Gastrocnemius medialis (tissue), 4 donors: ENCODE measurements around the gene ZNF248. TPM values are rescaled to one million over a fixed set of nuclear protein-coding genes. Genes with fewer than 3 reads are reported as not detected.

ENCODE experiments used
- ATAC-seq, 2 donors: fragments of 150-250 bp; one replicate each; pipeline ENCODE4 v1.9.1; 2016
- DNase-seq, 2 donors: peaks; one replicate each; pipeline ENCODE4 v3.0.0-alpha.2; 2019
- H3K27ac ChIP-seq, 4 donors: fragments of 200-600 bp; sonication (generic); 1 replicate in 1 of 4; 2 replicates in 3 of 4; pipeline ENCODE4 v1.5.1; 2016 to 2018; ENCODE audit warnings: mild to moderate bottlenecking in 2 of 4, moderate library complexity in 1 of 4
- H3K27me3 ChIP-seq, 3 donors: fragments of 200-600 bp; sonication (generic) in 2 of 3; 1 replicate in 1 of 3; 2 replicates in 2 of 3; pipeline versions ENCODE4 v1.5.1 to v1.6.0; 2016 to 2019; ENCODE audit warnings: mild to moderate bottlenecking in 1 of 3, moderate library complexity in 1 of 3
- H3K36me3 ChIP-seq, 2 donors: fragments of 200-600 bp; sonication (generic) in 1 of 2; one replicate each; pipeline ENCODE4 v1.5.1; 2017 to 2018
- H3K4me1 ChIP-seq, 2 donors: fragments of 200-600 bp; sonication (generic) in 1 of 2; one replicate each; pipeline ENCODE4 v1.5.1; 2016 to 2017; ENCODE audit warnings: mild to moderate bottlenecking in 2 of 2
- H3K4me3 ChIP-seq, 4 donors: fragments of 200-600 bp; sonication (generic) in 3 of 4; 1 replicate in 1 of 4; 2 replicates in 3 of 4; pipeline ENCODE4 v1.5.1; 2016 to 2019; ENCODE audit warnings: mild to moderate bottlenecking in 2 of 4
- H3K9me3 ChIP-seq, 3 donors: fragments of 200-600 bp; sonication (generic) in 2 of 3; 1 replicate in 1 of 3; 2 replicates in 2 of 3; pipeline ENCODE4 v1.5.1; 2016 to 2019
- CTCF ChIP-seq, 5 experiments: fragments of 450-650 bp in 3 of 5; fragments of 200-600 bp in 2 of 5; sonication (generic) in 2 of 5; IDR thresholded peaks in 4 of 5; conservative IDR thresholded peaks in 1 of 5; 1 replicate in 4 of 5; 2 replicates in 1 of 5; pipeline ENCODE4 v1.5.1; 2016 to 2019; ENCODE audit warnings: antibody characterized with exemption in 5 of 5, mild to moderate bottlenecking in 3 of 5, moderate library complexity in 3 of 5
- POLR2A ChIP-seq, 2 donors: fragments of 450-650 bp; IDR thresholded peaks; one replicate each; pipeline ENCODE4 v1.6.1; 2017; ENCODE audit warnings: antibody characterized with exemption in 2 of 2, mild to moderate bottlenecking in 2 of 2, moderate library complexity in 2 of 2
- in situ Hi-C, 4 donors: fragments of 200-750 bp; cut with MboI; loops; one replicate each; pipeline versions ENCODE4 v1.15.0 to v1.8.0; 2017; ENCODE audit warnings: low sequenced_read_pairs in 4 of 4
- intact Hi-C: fragments of 100-400 bp; cut with DNase I; formaldehyde crosslinking; loops from one replicate; pipeline ENCODE4 v1.15.1; 2023; ENCODE audit warnings: low total_unique reads
- total RNA-seq, 4 donors: library from RNA; depleted of rRNA; stranded (reverse); fragments of >200 nt; gene quantifications; one replicate each; pipeline versions ENCODE4 v1.1.0 to v1.2.3, GENCODE V29; 2016

ZNF248 gene
- total RNA-seq, 4 donors from 2014 or later, result 2.1 to 17.3 (median 7.8) TPM

DNA sequence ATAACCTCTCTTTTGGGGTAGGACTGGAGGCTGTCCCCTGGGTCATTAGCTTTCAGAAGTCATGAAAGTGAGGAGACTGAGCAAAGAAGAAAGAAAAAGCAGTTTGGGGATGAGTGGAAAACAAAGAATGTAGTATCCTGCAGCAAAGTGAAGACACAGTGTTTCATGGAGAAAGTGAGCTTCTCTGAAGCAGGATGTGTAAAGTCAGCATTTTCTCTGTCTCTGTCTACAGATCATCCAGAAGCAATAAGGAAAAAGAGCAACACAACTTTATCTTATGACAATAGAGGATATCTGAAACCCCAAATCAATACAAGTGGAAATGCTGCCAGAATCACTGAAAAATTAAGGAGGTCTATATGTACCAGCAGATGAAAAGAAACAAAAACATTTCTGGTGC, 28.4 kb upstream of the ZNF248 start:
- Histone ChIP-seq H3K4me3 (no peak overlapping the region), H3K27ac (no peak overlapping the region), H3K36me3 (peaks cover 0 to 6% of the 10 kb centered on the region in 2 donors), H3K9me3 (no peaks in the 10 kb centered on the region), H3K27me3 (no peaks in the 10 kb centered on the region), H3K4me1 (no peaks in the 10 kb centered on the region)
- DNase-seq, result no peak
- TF ChIP-seq POLR2A (IDR thresholded peaks at IDR 0.05) (no peak), CTCF (IDR thresholded peaks at IDR 0.05 in 4 of 5, conservative IDR thresholded peaks at IDR 0.05 in 1 of 5) (no peak)
- in situ Hi-C loops, result no loop called here
- intact Hi-C loops, result no loop called here
- ATAC-seq, result no peak

GRCh38 chr10:37872955-37873354, 15.5 kb upstream of the ZNF248 start:
- DNase-seq, result no peak
- no peak overlapping the region for H3K4me3 ChIP-seq
- ATAC-seq, result no peak
- H3K27me3 ChIP-seq, result no peaks in the 10 kb centered on the region
- H3K36me3 ChIP-seq, result no peaks in the 10 kb centered on the region
- no peaks in the 10 kb centered on the region for H3K9me3 ChIP-seq
- H3K4me1 ChIP-seq, result no peaks in the 10 kb centered on the region
- no peak for TF ChIP-seq CTCF (IDR thresholded peaks at IDR 0.05 in 4 of 5, conservative IDR thresholded peaks at IDR 0.05 in 1 of 5)
- no peak for TF ChIP-seq POLR2A (IDR thresholded peaks at IDR 0.05)
- in situ Hi-C loops, result loop anchor here in 1 of 4 donors (25.0 kb wide), 1 partner anchor 214 kb away; the partner anchor contains the start of gene ZNF37A
- H3K27ac ChIP-seq, result no peak overlapping the region
- intact Hi-C loops, result no loop called here

- no peak for ATAC-seq
- intact Hi-C loops, result no loop called here
- Histone ChIP-seq H3K9me3 (no peaks in the 10 kb centered on the region), H3K27me3 (no peaks in the 10 kb centered on the region), H3K36me3 (no peaks in the 10 kb centered on the region), H3K4me1 (no peaks in the 10 kb centered on the region), H3K4me3 (no peak overlapping the region), H3K27ac (no peak overlapping the region)
- TF ChIP-seq CTCF (IDR thresholded peaks at IDR 0.05 in 4 of 5, conservative IDR thresholded peaks at IDR 0.05 in 1 of 5), result no peak
- TF ChIP-seq POLR2A (IDR thresholded peaks at IDR 0.05), result no peak
- no peak for DNase-seq
- in situ Hi-C loops, result loop anchor here in 1 of 4 donors (25.0 kb wide), 1 partner anchor 215 kb away; the partner anchor contains the start of gene ZNF37A
These were observed 14.9 kb upstream of the ZNF248 start for GRCh38 chr10:37872283-37872682.

GRCh38 chr10:37871568-37872251, 14.3 kb upstream of the ZNF248 start:
- DNase-seq, result no peak
- no peaks in the 10 kb centered on the region for H3K27me3 ChIP-seq
- intact Hi-C loops, result no loop called here
- no peak overlapping the region for H3K27ac ChIP-seq
- ATAC-seq, result no peak
- TF ChIP-seq CTCF (IDR thresholded peaks at IDR 0.05 in 4 of 5, conservative IDR thresholded peaks at IDR 0.05 in 1 of 5) (no peak), POLR2A (IDR thresholded peaks at IDR 0.05) (no peak)
- H3K4me3 ChIP-seq, result no peak overlapping the region
- no peaks in the 10 kb centered on the region for H3K9me3 ChIP-seq
- no peaks in the 10 kb centered on the region for H3K36me3 ChIP-seq
- no peaks in the 10 kb centered on the region for H3K4me1 ChIP-seq
- in situ Hi-C loops, result loop anchor here in 1 of 4 donors (25.0 kb wide), 1 partner anchor 216 kb away; the partner anchor contains the start of gene ZNF37A
